HCT116 (cell line): ENCODE data around the gene HSD3B1. TPM values are rescaled to one million over a fixed set of nuclear protein-coding genes. Genes with fewer than 3 reads are reported as not detected.

Source experiments
- ATAC-seq: fragments of 200-7000 bp; cut with Tn5 transposase; 2 replicates; pipeline ENCODE4 v1.9.1; 2020; ENCODE audit warnings: mild to moderate bottlenecking, moderate library complexity
- BruUV-seq: library from RNA; stranded (reverse); fragments of 400-500 nt; replicated peaks from 2 replicates; lab custom pipeline; 2021; lab: Mats Ljungman, UMichigan
- CTCF ChIA-PET: fragments of 300-600 bp; sonication (Branson Sonifier 250); formaldehyde crosslinking; loops from one replicate; lab custom pipeline; 2021; ENCODE audit warnings: antibody characterized with exemption; lab: Charles Lee
- POLR2A ChIA-PET: fragments of 300-600, 350-600 bp; sonication (Branson Sonifier 250); formaldehyde crosslinking; loops from one replicate; lab custom pipeline; 2021; ENCODE audit warnings: antibody characterized with exemption; lab: Charles Lee
- RAD21 ChIA-PET, 2 experiments: fragments of 300-600 bp; sonication (Branson Sonifier 250); formaldehyde crosslinking; loops; one replicate each; lab custom pipeline; 2023; ENCODE audit warnings: low total read pairs in 2 of 2; ENCODE audit not compliant: uncharacterized antibody in 2 of 2, unreplicated experiment in 2 of 2, low non-redundant PET in 1 of 2; lab: Charles Lee
- DNase-seq: peaks from one replicate; pipeline ENCODE4 v3.0.0-alpha.2; 2010; ENCODE audit warnings: low read depth, low spot score
- H2AFZ ChIP-seq: fragments of 200-600 bp; shearing (Covaris generic), sonication (generic); 2 replicates; pipeline ENCODE4 v1.6.1; 2017; ENCODE audit warnings: low read depth, mixed run types, mixed read lengths, antibody characterized with exemption, low read length; ENCODE audit not compliant: poor library complexity, severe bottlenecking
- H3K27ac ChIP-seq: 2 replicates; pipeline ENCODE4 v1.5.1; 2012; ENCODE audit warnings: low read depth, low read length
- H3K27me3 ChIP-seq: fragments of 200-600 bp; sonication (generic); 2 replicates; pipeline ENCODE4 v1.6.1; 2016; ENCODE audit warnings: mixed run types, low read length, mixed read lengths; ENCODE audit not compliant: insufficient read depth
- H3K36me3 ChIP-seq, 2 experiments: fragments of 200-500 bp in 1 of 2; fragments of 200-600 bp in 1 of 2; sonication (Bioruptor generic) in 1 of 2; sonication (generic) in 1 of 2; 2 replicates each; pipeline versions ENCODE4 v1.5.1 to v1.6.1; 2014 to 2016; ENCODE audit warnings: low read length in 2 of 2, inconsistent platforms in 1 of 2, mixed read lengths in 1 of 2, mixed run types in 1 of 2; ENCODE audit not compliant: insufficient read depth in 2 of 2, control insufficient read depth in 1 of 2
- H3K4me1 ChIP-seq, 2 experiments: fragments of 200-600 bp in 1 of 2; sonication (generic) in 1 of 2; 2 replicates each; pipeline versions ENCODE4 v1.5.1 to v1.6.1; 2012 to 2017; ENCODE audit warnings: low read length in 2 of 2, inconsistent platforms in 1 of 2, mild to moderate bottlenecking in 1 of 2, mixed read lengths in 1 of 2, mixed run types in 1 of 2, moderate library complexity in 1 of 2; ENCODE audit not compliant: insufficient read depth in 2 of 2, control insufficient read depth in 1 of 2
- H3K4me2 ChIP-seq: fragments of 200-600 bp; sonication (generic); 2 replicates; pipeline ENCODE4 v1.6.1; 2017; ENCODE audit warnings: mixed run types, low read length, mixed read lengths
- H3K4me3 ChIP-seq, 2 experiments: fragments of 200-600 bp in 1 of 2; sonication (generic) in 1 of 2; replicated peaks in 1 of 2; 2 replicates each; pipeline ENCODE4 v1.5.1; 2011 to 2016; ENCODE audit warnings: low read length in 2 of 2, control low read depth in 1 of 2, low read depth in 1 of 2, mild to moderate bottlenecking in 1 of 2, mixed read lengths in 1 of 2, mixed run types in 1 of 2
- H3K79me2 ChIP-seq: fragments of 200-600 bp; sonication (generic); 2 replicates; pipeline ENCODE4 v1.6.1; 2017; ENCODE audit warnings: mild to moderate bottlenecking, mixed run types, low read length, moderate library complexity, mixed read lengths; ENCODE audit not compliant: insufficient read depth
- H3K9ac ChIP-seq: fragments of 200-600 bp; sonication (generic); 2 replicates; pipeline ENCODE4 v1.6.1; 2016; ENCODE audit warnings: low read length, mixed read lengths
- H3K9me2 ChIP-seq: fragments of 200-600 bp; sonication (generic), shearing (Covaris generic); 2 replicates; pipeline ENCODE4 v1.6.1; 2017; ENCODE audit warnings: mixed run types, mild to moderate bottlenecking, moderate library complexity; ENCODE audit not compliant: insufficient read depth
- H3K9me3 ChIP-seq, 2 experiments: fragments of 200-500 bp in 1 of 2; fragments of 200-600 bp in 1 of 2; sonication (Bioruptor generic) in 1 of 2; sonication (generic) in 1 of 2; 2 replicates each; pipeline ENCODE4 v1.6.1; 2014 to 2017; ENCODE audit warnings: low read length in 2 of 2, mixed read lengths in 2 of 2, inconsistent platforms in 1 of 2, low read depth in 1 of 2, mild to moderate bottlenecking in 1 of 2, mixed run types in 1 of 2, moderate library complexity in 1 of 2; ENCODE audit not compliant: control insufficient read depth in 1 of 2, insufficient read depth in 1 of 2
- H4K20me1 ChIP-seq: fragments of 200-600 bp; sonication (generic), shearing (Covaris generic); 2 replicates; pipeline ENCODE4 v1.6.1; 2017; ENCODE audit warnings: mixed run types, mild to moderate bottlenecking, moderate library complexity; ENCODE audit not compliant: insufficient read depth
- CBX3 ChIP-seq: IDR thresholded peaks from 2 replicates; pipeline ENCODE4 v1.6.1; 2012; ENCODE audit warnings: low read depth
- ELF1 ChIP-seq: IDR thresholded peaks from 2 replicates; pipeline ENCODE4 v1.6.1; 2012; ENCODE audit warnings: low read depth, borderline replicate concordance
- EZH2 ChIP-seq: fragments of 200-600 bp; sonication (generic); IDR thresholded peaks from 2 replicates; pipeline ENCODE4 v1.6.1; 2017; ENCODE audit warnings: antibody characterized with exemption, mixed run types
- EZH2phosphoT487 ChIP-seq: fragments of 200-600 bp; IDR thresholded peaks from 2 replicates; pipeline ENCODE4 v1.6.1; 2018; ENCODE audit warnings: antibody characterized with exemption, borderline replicate concordance
- JUND ChIP-seq: IDR thresholded peaks from 2 replicates; pipeline ENCODE4 v1.6.1; 2012
- POLR2A ChIP-seq: IDR thresholded peaks from 2 replicates; pipeline ENCODE4 v1.7.0; 2011; ENCODE audit warnings: borderline replicate concordance; ENCODE audit not compliant: insufficient read depth, insufficient read length; ENCODE audit errors: extremely low read depth
- POLR2AphosphoS5 ChIP-seq: IDR thresholded peaks from 2 replicates; pipeline ENCODE4 v1.6.1; 2011; ENCODE audit warnings: mild to moderate bottlenecking, low read depth, low read length, moderate library complexity
- SRF ChIP-seq: IDR thresholded peaks from 2 replicates; pipeline ENCODE4 v1.6.1; 2012; ENCODE audit warnings: low read depth
- YY1 ChIP-seq: IDR thresholded peaks from 2 replicates; pipeline ENCODE4 v1.6.1; 2011; ENCODE audit warnings: low read length, low read depth, moderate library complexity, mild to moderate bottlenecking; ENCODE audit not compliant: insufficient replicate concordance; ENCODE audit errors: extremely low read depth
- intact Hi-C: fragments of 100-400 bp; cut with micrococcal nuclease; formaldehyde crosslinking; loops from 2 replicates; pipeline ENCODE4 v1.10.0; 2022
- total RNA-seq: library from RNA; stranded (reverse); gene quantifications from one replicate; pipeline ENCODE4 v1.2.1, GENCODE V29; 2021; ENCODE audit not compliant: unreplicated experiment
- TF ChIP-seq, protein P1 (sequence below): IDR thresholded peaks from 2 replicates; pipeline ENCODE4 v1.6.1; 2012
- TF ChIP-seq, protein P2 (sequence below): IDR thresholded peaks from 2 replicates; pipeline ENCODE4 v1.6.1; 2012

The HSD3B1 gene
- total RNA-seq, 1 experiment from 2014 or later, result not detected

DNA sequence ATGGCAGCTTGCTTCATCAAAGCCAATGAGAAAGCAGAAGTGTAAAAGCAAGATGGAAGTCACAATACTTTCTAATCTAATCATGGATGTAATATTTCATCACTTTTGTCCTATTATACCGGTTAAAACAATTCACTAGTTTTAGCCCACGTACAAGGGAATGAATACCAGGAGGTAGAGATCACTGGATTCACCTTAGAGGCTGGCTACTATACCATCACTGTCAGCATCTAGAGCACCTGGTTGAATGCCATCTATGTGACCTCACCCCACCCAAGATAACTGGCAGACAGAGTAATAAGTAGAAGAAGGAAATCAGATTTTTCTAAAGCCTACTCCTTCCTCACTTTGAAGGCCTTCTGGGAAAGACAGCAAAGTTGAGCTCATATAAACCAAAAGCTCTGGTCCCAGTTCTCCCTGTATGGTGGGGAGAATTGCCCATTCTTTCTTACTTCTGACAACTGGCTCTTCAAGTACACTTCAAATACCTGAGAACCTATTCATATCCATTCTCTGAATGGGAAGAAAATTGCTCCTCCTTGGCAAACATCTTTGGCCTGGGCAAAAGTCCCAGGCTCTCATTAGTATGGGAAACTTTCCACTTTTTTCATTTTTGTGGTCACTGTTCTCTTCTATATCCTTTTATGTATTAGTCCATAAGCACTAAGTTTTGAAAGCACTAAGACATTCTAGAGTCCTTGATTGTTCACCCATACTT, 24.8 kb downstream of the HSD3B1 start:
- ATAC-seq, result no peak
- no peak overlapping the region for H2AFZ ChIP-seq
- no TSS peak for BruUV-seq

DNA sequence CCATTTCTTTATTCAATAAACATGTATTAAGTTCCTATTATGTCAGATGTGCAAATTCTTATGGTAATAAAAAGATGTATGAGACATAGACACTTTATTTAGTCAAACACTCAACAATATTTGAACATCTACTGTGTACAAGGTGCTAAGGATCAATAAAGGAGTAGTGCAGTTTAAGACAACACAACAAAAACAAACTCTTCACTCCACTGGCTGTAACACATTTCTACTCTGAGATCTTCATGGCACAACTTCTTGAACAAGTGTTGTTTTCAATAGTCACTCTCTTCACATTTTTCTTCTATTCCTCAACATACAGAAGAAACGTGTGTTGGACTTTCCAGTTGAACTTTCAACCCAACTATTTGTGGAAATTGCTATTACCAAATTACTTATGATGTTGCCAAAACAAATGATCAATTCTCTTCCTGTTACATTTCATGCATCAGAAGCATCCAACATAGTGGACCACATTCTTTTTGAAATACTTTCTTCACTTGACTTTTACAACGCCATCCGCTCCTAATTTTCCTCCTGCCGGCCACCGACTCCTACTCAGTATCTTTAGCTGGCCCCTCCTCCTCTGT, 25.4 kb downstream of the HSD3B1 start:
- no peak for ATAC-seq
- no peaks in the 10 kb centered on the region for H4K20me1 ChIP-seq
- H3K9me3 ChIP-seq, result no peaks in the 10 kb centered on the region
- no peak overlapping the region for H3K4me2 ChIP-seq
- CTCF ChIA-PET, result no interaction called here
- TF ChIP-seq, protein P1, sequence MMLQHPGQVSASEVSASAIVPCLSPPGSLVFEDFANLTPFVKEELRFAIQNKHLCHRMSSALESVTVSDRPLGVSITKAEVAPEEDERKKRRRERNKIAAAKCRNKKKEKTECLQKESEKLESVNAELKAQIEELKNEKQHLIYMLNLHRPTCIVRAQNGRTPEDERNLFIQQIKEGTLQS, result no peak
- TF ChIP-seq, protein P2, sequence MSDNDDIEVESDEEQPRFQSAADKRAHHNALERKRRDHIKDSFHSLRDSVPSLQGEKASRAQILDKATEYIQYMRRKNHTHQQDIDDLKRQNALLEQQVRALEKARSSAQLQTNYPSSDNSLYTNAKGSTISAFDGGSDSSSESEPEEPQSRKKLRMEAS, result no peak
- TF ChIP-seq POLR2AphosphoS5 (no peak), CBX3 (no peak), EZH2phosphoT487 (no peak), ELF1 (no peak), POLR2A (no peak), YY1 (no peak), EZH2 (no peak), SRF (no peak), JUND (no peak)
- H3K4me1 ChIP-seq, result no peaks in the 10 kb centered on the region
- POLR2A ChIA-PET, result no interaction called here
- RAD21 ChIA-PET, result no interaction called here
- H3K4me3 ChIP-seq, result no peak overlapping the region
- no peaks in the 10 kb centered on the region for H3K9me2 ChIP-seq
- H3K9ac ChIP-seq, result no peak overlapping the region
- no peak overlapping the region for H3K27ac ChIP-seq
- DNase-seq, result no peak
- H3K79me2 ChIP-seq, result no peaks in the 10 kb centered on the region
- intact Hi-C loops, result no loop called here
- H2AFZ ChIP-seq, result no peak overlapping the region
- H3K27me3 ChIP-seq, result peaks cover 31% of the 10 kb centered on the region; the same call in 1 of the 2 replicates
- no peaks in the 10 kb centered on the region for H3K36me3 ChIP-seq
- no TSS peak for BruUV-seq

More for the DNA sequence above, 24.8 kb downstream of the HSD3B1 start:
- Histone ChIP-seq H3K9me3 (no peaks in the 10 kb centered on the region), H4K20me1 (no peaks in the 10 kb centered on the region), H3K4me3 (no peak overlapping the region), H3K79me2 (no peaks in the 10 kb centered on the region), H3K27ac (no peak overlapping the region), H3K4me1 (no peaks in the 10 kb centered on the region), H3K27me3 (peaks cover 32% of the 10 kb centered on the region; the same call in 1 of the 2 replicates), H3K4me2 (no peak overlapping the region), H3K9me2 (no peaks in the 10 kb centered on the region), H3K36me3 (no peaks in the 10 kb centered on the region), H3K9ac (no peak overlapping the region)
- no peak for TF ChIP-seq JUND
- TF ChIP-seq YY1, result no peak
- intact Hi-C loops, result no loop called here
- ChIA-PET RAD21 (no interaction called here), POLR2A (no interaction called here), CTCF (no interaction called here)
- DNase-seq, result no peak
